ENCODE measurements around the gene FILIP1L. TPM values are rescaled to one million over a fixed set of nuclear protein-coding genes. Genes with fewer than 3 reads are reported as not detected.

The FILIP1L gene
- total RNA-seq, 1 experiment from 2014 or later: 4.3 TPM

DNA sequence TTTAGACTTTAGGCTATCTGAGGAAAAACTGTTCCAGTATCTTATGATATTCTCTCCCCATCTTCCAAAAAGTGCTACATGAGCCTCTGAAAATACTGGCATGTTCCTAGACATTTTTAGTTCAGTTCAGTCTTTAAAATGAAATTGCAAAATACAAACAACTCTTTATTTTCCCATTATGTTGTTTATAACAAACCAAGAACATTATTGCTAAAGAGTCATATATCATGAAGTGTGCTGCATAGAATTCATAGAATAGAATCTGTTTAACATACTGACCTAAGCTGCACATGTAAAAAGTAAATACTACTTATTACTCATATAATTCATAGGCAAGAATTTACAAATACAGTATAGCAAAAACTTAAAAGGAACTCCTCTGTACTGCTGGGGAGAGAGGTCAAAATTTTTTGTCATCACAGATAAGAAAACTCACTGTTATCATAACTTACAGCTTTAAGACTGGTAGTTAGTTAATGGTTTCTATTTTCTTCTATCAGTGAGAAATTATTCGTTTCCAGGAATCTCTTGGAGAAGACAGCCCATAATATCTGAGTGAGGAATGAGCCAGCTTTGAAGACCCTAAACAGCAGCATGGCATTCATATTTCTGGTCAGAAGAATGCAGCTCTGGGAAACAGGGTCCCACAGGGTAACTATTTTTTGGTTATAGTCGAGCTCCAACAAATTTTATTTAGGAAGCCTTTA, 32.2 kb downstream of the FILIP1L start:
- no peak overlapping the region for H3K27ac ChIP-seq (ENCODE audit: low read depth, low read length, poor library complexity, severe bottlenecking)
- H3K4me1 ChIP-seq (ENCODE audit: insufficient read depth, low read length, poor library complexity, severe bottlenecking): peaks cover 10% of the 10 kb centered on the region
- ChIA-PET CTCF (no interaction called here), POLR2A (ENCODE audit: low non-redundant PET) (no interaction called here)
- BruUV-seq (replicated peaks): no TSS peak
- TF ChIP-seq EZH2 (IDR thresholded peaks at IDR 0.05; ENCODE audit: borderline replicate concordance, low read depth, low read length, poor library complexity, severe bottlenecking): no peak
- TF ChIP-seq, protein P1, sequence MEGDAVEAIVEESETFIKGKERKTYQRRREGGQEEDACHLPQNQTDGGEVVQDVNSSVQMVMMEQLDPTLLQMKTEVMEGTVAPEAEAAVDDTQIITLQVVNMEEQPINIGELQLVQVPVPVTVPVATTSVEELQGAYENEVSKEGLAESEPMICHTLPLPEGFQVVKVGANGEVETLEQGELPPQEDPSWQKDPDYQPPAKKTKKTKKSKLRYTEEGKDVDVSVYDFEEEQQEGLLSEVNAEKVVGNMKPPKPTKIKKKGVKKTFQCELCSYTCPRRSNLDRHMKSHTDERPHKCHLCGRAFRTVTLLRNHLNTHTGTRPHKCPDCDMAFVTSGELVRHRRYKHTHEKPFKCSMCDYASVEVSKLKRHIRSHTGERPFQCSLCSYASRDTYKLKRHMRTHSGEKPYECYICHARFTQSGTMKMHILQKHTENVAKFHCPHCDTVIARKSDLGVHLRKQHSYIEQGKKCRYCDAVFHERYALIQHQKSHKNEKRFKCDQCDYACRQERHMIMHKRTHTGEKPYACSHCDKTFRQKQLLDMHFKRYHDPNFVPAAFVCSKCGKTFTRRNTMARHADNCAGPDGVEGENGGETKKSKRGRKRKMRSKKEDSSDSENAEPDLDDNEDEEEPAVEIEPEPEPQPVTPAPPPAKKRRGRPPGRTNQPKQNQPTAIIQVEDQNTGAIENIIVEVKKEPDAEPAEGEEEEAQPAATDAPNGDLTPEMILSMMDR (conservative IDR thresholded peaks at IDR 0.05; ENCODE audit: low read depth, low read length): no peak
- DNase-seq (ENCODE audit: low spot score): no peak
- no peaks in the 10 kb centered on the region for H3K9me3 ChIP-seq (ENCODE audit: low read depth, low read length, poor library complexity, severe bottlenecking)
- H3K36me3 ChIP-seq (ENCODE audit: insufficient read depth, low read length, poor library complexity, severe bottlenecking): no peaks in the 10 kb centered on the region
- no peaks in the 10 kb centered on the region for H3K27me3 ChIP-seq (replicated peaks; ENCODE audit: insufficient read depth, low read depth, low read length, poor library complexity)
- intact Hi-C loops (cut with micrococcal nuclease; ENCODE audit: unreplicated experiment): no loop called here
- H3K4me3 ChIP-seq (ENCODE audit: low read depth, low read length, poor library complexity, severe bottlenecking): no peak overlapping the region

GRCh38 chr3:100081311-100081710, 33.0 kb downstream of the FILIP1L start:
- POLR2A ChIA-PET (ENCODE audit: low non-redundant PET): no interaction called here
- H3K9me3 ChIP-seq (ENCODE audit: low read depth, low read length, poor library complexity, severe bottlenecking): no peaks in the 10 kb centered on the region
- intact Hi-C loops (cut with micrococcal nuclease; ENCODE audit: unreplicated experiment): no loop called here
- H3K36me3 ChIP-seq (ENCODE audit: insufficient read depth, low read length, poor library complexity, severe bottlenecking): no peaks in the 10 kb centered on the region
- H3K27me3 ChIP-seq (replicated peaks; ENCODE audit: insufficient read depth, low read depth, low read length, poor library complexity): no peaks in the 10 kb centered on the region
- no peak for DNase-seq (ENCODE audit: low spot score)
- no peak overlapping the region for H3K4me3 ChIP-seq (ENCODE audit: low read depth, low read length, poor library complexity, severe bottlenecking)
- no peak overlapping the region for H3K27ac ChIP-seq (ENCODE audit: low read depth, low read length, poor library complexity, severe bottlenecking)
- H3K4me1 ChIP-seq (ENCODE audit: insufficient read depth, low read length, poor library complexity, severe bottlenecking): peaks cover 2% of the 10 kb centered on the region
- no TSS peak for BruUV-seq (replicated peaks)
- TF ChIP-seq, protein P1 (conservative IDR thresholded peaks at IDR 0.05; ENCODE audit: low read depth, low read length): no peak
- TF ChIP-seq EZH2 (IDR thresholded peaks at IDR 0.05; ENCODE audit: borderline replicate concordance, low read depth, low read length, poor library complexity, severe bottlenecking): no peak
- CTCF ChIA-PET: no interaction called here

DNA sequence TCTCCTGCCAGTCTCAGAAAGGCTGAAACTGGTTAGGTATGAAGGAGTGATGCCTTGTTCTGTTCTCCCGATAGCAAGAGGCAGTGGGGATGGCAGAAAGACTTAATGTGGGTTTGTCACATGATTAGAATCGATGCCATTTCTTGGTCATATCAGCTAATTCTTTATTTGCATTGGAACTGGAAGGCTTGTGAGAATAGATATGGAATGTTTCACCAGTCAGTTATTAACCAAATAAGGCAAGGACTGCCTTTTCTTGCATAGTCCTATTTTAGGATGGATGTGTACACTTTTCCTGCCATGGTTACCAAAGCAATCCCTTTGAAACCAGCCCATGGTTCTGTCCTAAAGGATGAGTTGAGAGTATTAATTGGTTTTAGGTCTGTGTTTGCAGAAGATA, 33.7 kb downstream of the FILIP1L start:
- Histone ChIP-seq H3K27me3 (replicated peaks; ENCODE audit: insufficient read depth, low read depth, low read length, poor library complexity) (no peaks in the 10 kb centered on the region), H3K27ac (ENCODE audit: low read depth, low read length, poor library complexity, severe bottlenecking) (no peak overlapping the region), H3K4me1 (ENCODE audit: insufficient read depth, low read length, poor library complexity, severe bottlenecking) (no peaks in the 10 kb centered on the region), H3K9me3 (ENCODE audit: low read depth, low read length, poor library complexity, severe bottlenecking) (no peaks in the 10 kb centered on the region), H3K4me3 (ENCODE audit: low read depth, low read length, poor library complexity, severe bottlenecking) (no peak overlapping the region), H3K36me3 (ENCODE audit: insufficient read depth, low read length, poor library complexity, severe bottlenecking) (no peaks in the 10 kb centered on the region)
- intact Hi-C loops (cut with micrococcal nuclease; ENCODE audit: unreplicated experiment): no loop called here
- ChIA-PET POLR2A (ENCODE audit: low non-redundant PET) (no interaction called here), CTCF (no interaction called here)
- no peak for DNase-seq (ENCODE audit: low spot score)
- TF ChIP-seq EZH2 (IDR thresholded peaks at IDR 0.05; ENCODE audit: borderline replicate concordance, low read depth, low read length, poor library complexity, severe bottlenecking): no peak
- TF ChIP-seq, protein P1 (conservative IDR thresholded peaks at IDR 0.05; ENCODE audit: low read depth, low read length): no peak
- no TSS peak for BruUV-seq (replicated peaks)
